Mesothelial cell of epicardium (in vitro differentiated cells): Measurements from ENCODE around the gene DLGAP1. TPM values are rescaled to one million over a fixed set of nuclear protein-coding genes. Genes with fewer than 3 reads are reported as not detected.

Experiments used
- DNase-seq, 2 experiments: peaks; one replicate each; pipeline ENCODE4 v3.0.0; 2021; ENCODE audit warnings: low spot score in 2 of 2; ENCODE audit not compliant: unreplicated experiment in 2 of 2
- H3K27ac Mint-ChIP-seq: 2 replicates; pipeline ENCODE4 v1.8.0; 2021; ENCODE audit warnings: mixed read lengths
- H3K27me3 Mint-ChIP-seq: 2 replicates; pipeline ENCODE4 v1.8.0; 2021; ENCODE audit warnings: low read depth, mixed read lengths
- H3K36me3 Mint-ChIP-seq: 2 replicates; pipeline ENCODE4 v1.8.0; 2021; ENCODE audit warnings: mixed read lengths
- H3K4me1 Mint-ChIP-seq: 2 replicates; pipeline ENCODE4 v1.8.0; 2021; ENCODE audit warnings: mixed read lengths
- H3K4me3 Mint-ChIP-seq: 2 replicates; pipeline ENCODE4 v1.8.0; 2021; ENCODE audit warnings: mild to moderate bottlenecking, moderate library complexity, mixed read lengths
- H3K9me3 Mint-ChIP-seq: 2 replicates; pipeline ENCODE4 v1.8.0; 2021; ENCODE audit warnings: mixed read lengths
- CTCF ChIP-seq: fragments of 200-600 bp; sonication (generic); IDR thresholded peaks from one replicate; pipeline ENCODE4 v1.5.0; 2021; ENCODE audit warnings: antibody characterized with exemption; ENCODE audit not compliant: unreplicated experiment
- total RNA-seq: library from RNA; stranded (reverse); gene quantifications from 3 replicates; pipeline ENCODE4 v1.2.1, GENCODE V29; 2021

DLGAP1 gene
- total RNA-seq, 1 donor from 2014 or later, result 4.6 TPM

GRCh38 chr18:3500016-3500415 lies 955.1 kb downstream of the DLGAP1 start:
- peaks cover 11% of the 10 kb centered on the region for H3K4me1 Mint-ChIP-seq
- H3K36me3 Mint-ChIP-seq, result no peaks in the 10 kb centered on the region
- no peak overlapping the region for H3K4me3 Mint-ChIP-seq
- H3K9me3 Mint-ChIP-seq, result no peaks in the 10 kb centered on the region
- no peak for DNase-seq
- TF ChIP-seq CTCF, result no peak
- no peak overlapping the region for H3K27ac Mint-ChIP-seq
- peaks cover 19% of the 10 kb centered on the region for H3K27me3 Mint-ChIP-seq

- Mint-ChIP-seq H3K4me3 (peak overlapping the region; percentile 78), H3K27me3 (peaks cover 19% of the 10 kb centered on the region), H3K27ac (peak overlapping the region; percentile 75), H3K4me1 (peaks cover 11% of the 10 kb centered on the region), H3K9me3 (no peaks in the 10 kb centered on the region), H3K36me3 (no peaks in the 10 kb centered on the region)
- no peak for DNase-seq
- no peak for TF ChIP-seq CTCF
These were observed 955.6 kb downstream of the DLGAP1 start for GRCh38 chr18:3499501-3499900.

- H3K27ac Mint-ChIP-seq, result no peak overlapping the region
- H3K4me3 Mint-ChIP-seq, result peak overlapping the region; percentile 78
- H3K9me3 Mint-ChIP-seq, result no peaks in the 10 kb centered on the region
- no peaks in the 10 kb centered on the region for H3K36me3 Mint-ChIP-seq
- peak; percentile 45 to 73 for DNase-seq
- TF ChIP-seq CTCF, result no peak
- peaks cover 19% of the 10 kb centered on the region for H3K27me3 Mint-ChIP-seq
- H3K4me1 Mint-ChIP-seq, result peaks cover 11% of the 10 kb centered on the region
These were observed 956.2 kb downstream of the DLGAP1 start for GRCh38 chr18:3498698-3499471.

GRCh38 chr18:3495691-3496430 lies 959.2 kb downstream of the DLGAP1 start:
- DNase-seq, result no peak
- Mint-ChIP-seq H3K4me3 (no peak overlapping the region), H3K27me3 (peaks cover 19% of the 10 kb centered on the region), H3K4me1 (peaks cover 7% of the 10 kb centered on the region), H3K9me3 (no peaks in the 10 kb centered on the region), H3K27ac (no peak overlapping the region), H3K36me3 (no peaks in the 10 kb centered on the region)
- TF ChIP-seq CTCF, result no peak

GRCh38 chr18:3494569-3494968 lies 960.5 kb downstream of the DLGAP1 start:
- Mint-ChIP-seq H3K27ac (no peak overlapping the region), H3K4me3 (no peak overlapping the region), H3K27me3 (peaks cover 14% of the 10 kb centered on the region), H3K4me1 (peaks cover 3% of the 10 kb centered on the region), H3K36me3 (no peaks in the 10 kb centered on the region), H3K9me3 (no peaks in the 10 kb centered on the region)
- no peak for DNase-seq
- TF ChIP-seq CTCF, result no peak
